Tibial nerve (tissue), 4 donors: ENCODE results near the gene ADGRG7.

Source experiments
- EP300 ChIP-seq, 2 donors: sonication (generic); formaldehyde crosslinking; IDR thresholded peaks; one replicate each; pipeline ENCODE4 v1.6.1; 2017; ENCODE audit warnings: antibody characterized with exemption in 2 of 2, mild to moderate bottlenecking in 1 of 2
- POLR2A ChIP-seq, 2 donors: fragments of 450-650 bp; IDR thresholded peaks; one replicate each; pipeline ENCODE4 v1.6.1; 2017; ENCODE audit warnings: antibody characterized with exemption in 2 of 2, mild to moderate bottlenecking in 2 of 2, moderate library complexity in 2 of 2
- TF ChIP-seq, protein P1 (sequence below), 5 experiments: fragments of 200-600 bp in 3 of 5; fragments of 450-650 bp in 2 of 5; sonication (generic) in 3 of 5; IDR thresholded peaks; one replicate each; pipeline ENCODE4 v1.5.1; 2016 to 2019; ENCODE audit warnings: antibody characterized with exemption in 5 of 5, mild to moderate bottlenecking in 3 of 5, moderate library complexity in 2 of 5

DNA sequence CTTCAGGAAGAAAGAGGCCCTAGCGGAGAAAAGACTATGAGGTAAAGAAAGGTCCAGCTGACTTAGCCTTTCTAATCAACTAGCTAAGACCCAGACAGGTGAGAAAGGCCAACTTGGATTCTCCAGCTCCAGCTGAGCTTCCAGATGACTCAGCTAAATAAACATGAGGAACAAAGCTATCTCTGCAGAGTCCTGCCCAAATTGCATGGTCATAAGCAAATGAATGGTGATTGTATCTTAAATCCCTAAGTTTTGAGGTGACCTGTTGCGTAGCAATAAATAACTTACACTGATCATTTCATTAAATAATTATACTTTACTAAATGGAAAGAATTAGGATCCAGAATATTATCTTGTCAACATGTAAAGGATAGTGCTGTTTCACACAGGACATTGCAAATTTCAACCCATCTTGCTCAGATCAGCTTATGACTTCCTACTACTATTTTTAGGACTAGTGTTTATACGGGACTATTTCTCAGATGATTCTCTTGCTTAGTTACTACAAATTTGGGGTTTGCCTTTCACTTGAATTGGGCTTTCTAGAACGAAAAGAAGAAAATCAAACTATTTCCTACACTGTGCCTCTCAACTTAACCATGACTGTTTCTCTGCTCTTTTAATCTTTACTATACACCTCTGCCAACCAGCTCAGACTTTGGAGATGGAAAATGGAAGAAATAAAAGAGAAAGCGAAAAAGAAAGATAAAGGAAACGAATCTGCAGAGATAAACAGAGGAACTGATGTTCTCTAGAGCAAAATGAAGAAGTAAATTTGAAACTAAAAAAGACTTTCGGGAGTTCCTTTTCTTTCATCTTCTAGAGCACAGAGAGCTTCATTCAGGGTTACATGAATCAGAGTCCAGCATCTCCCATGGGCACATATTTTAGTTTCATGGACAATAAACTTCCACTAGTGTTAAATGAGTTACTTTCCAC is 6.6 kb upstream of the ADGRG7 start:
- TF ChIP-seq, protein P1, sequence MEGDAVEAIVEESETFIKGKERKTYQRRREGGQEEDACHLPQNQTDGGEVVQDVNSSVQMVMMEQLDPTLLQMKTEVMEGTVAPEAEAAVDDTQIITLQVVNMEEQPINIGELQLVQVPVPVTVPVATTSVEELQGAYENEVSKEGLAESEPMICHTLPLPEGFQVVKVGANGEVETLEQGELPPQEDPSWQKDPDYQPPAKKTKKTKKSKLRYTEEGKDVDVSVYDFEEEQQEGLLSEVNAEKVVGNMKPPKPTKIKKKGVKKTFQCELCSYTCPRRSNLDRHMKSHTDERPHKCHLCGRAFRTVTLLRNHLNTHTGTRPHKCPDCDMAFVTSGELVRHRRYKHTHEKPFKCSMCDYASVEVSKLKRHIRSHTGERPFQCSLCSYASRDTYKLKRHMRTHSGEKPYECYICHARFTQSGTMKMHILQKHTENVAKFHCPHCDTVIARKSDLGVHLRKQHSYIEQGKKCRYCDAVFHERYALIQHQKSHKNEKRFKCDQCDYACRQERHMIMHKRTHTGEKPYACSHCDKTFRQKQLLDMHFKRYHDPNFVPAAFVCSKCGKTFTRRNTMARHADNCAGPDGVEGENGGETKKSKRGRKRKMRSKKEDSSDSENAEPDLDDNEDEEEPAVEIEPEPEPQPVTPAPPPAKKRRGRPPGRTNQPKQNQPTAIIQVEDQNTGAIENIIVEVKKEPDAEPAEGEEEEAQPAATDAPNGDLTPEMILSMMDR (IDR thresholded peaks at IDR 0.05) = no peak
- TF ChIP-seq EP300 (IDR thresholded peaks at IDR 0.05) = no peak
- TF ChIP-seq POLR2A (IDR thresholded peaks at IDR 0.05) = no peak
